Measurements from ENCODE around the gene ATP2A3.

GRCh38 chr17:3974138-3974687, 10.0 kb upstream of the ATP2A3 start:
- TF ChIP-seq, protein P1, sequence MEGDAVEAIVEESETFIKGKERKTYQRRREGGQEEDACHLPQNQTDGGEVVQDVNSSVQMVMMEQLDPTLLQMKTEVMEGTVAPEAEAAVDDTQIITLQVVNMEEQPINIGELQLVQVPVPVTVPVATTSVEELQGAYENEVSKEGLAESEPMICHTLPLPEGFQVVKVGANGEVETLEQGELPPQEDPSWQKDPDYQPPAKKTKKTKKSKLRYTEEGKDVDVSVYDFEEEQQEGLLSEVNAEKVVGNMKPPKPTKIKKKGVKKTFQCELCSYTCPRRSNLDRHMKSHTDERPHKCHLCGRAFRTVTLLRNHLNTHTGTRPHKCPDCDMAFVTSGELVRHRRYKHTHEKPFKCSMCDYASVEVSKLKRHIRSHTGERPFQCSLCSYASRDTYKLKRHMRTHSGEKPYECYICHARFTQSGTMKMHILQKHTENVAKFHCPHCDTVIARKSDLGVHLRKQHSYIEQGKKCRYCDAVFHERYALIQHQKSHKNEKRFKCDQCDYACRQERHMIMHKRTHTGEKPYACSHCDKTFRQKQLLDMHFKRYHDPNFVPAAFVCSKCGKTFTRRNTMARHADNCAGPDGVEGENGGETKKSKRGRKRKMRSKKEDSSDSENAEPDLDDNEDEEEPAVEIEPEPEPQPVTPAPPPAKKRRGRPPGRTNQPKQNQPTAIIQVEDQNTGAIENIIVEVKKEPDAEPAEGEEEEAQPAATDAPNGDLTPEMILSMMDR (IDR thresholded peaks at IDR 0.05) = no peak
- TF ChIP-seq POLR2AphosphoS5 (IDR thresholded peaks at IDR 0.05) (no peak), POLR2A (IDR thresholded peaks at IDR 0.05) (no peak)

All from prostate gland (tissue), 2 donors.